Caco-2 (cell line): Measurements from ENCODE around the gene MYADML2. TPM values are rescaled to one million over a fixed set of nuclear protein-coding genes. Genes with fewer than 3 reads are reported as not detected.

ENCODE experiments used
- BruUV-seq: library from RNA; stranded (reverse); fragments of 400-500 nt; replicated peaks from 2 replicates; lab custom pipeline; 2021; lab: Mats Ljungman, UMichigan
- CTCF ChIA-PET: fragments of 300-600 bp; sonication (Branson Sonifier 250); formaldehyde crosslinking; loops from one replicate; lab custom pipeline; 2022; ENCODE audit warnings: antibody characterized with exemption; lab: Charles Lee
- POLR2A ChIA-PET: fragments of 300-600 bp; sonication (Branson Sonifier 250); formaldehyde crosslinking; loops from one replicate; lab custom pipeline; 2022; ENCODE audit warnings: antibody characterized with exemption; lab: Charles Lee
- DNase-seq, 2 experiments: peaks; one replicate each; pipeline versions ENCODE4 v3.0.0 to v3.0.0-alpha.2; 2020 to 2022
- H3K27me3 ChIP-seq: replicated peaks from 2 replicates; pipeline ENCODE4 v1.6.0; 2011; ENCODE audit warnings: low read length; ENCODE audit not compliant: control insufficient read depth, insufficient read depth
- H3K36me3 ChIP-seq: 2 replicates; pipeline ENCODE4 v1.5.1; 2011; ENCODE audit warnings: low read length; ENCODE audit not compliant: control insufficient read depth, insufficient read depth
- H3K4me1 ChIP-seq: fragments of 250-450 bp; sonication (Bioruptor Pico); 2 replicates; pipeline ENCODE4 v1.5.1; 2020; ENCODE audit warnings: mild to moderate bottlenecking
- H3K4me3 ChIP-seq: 2 replicates; pipeline ENCODE4 v1.5.1; 2011; ENCODE audit warnings: low read depth, mild to moderate bottlenecking, control low read depth, low read length
- H3K9me3 ChIP-seq: fragments of 250-450 bp; sonication (Bioruptor Pico); 2 replicates; pipeline ENCODE4 v1.5.1; 2020; ENCODE audit warnings: mild to moderate bottlenecking, moderate library complexity
- H3K27ac Mint-ChIP-seq: one replicate; pipeline ENCODE4 v1.8.0; 2022; ENCODE audit warnings: mixed read lengths; ENCODE audit not compliant: unreplicated experiment
- H3K27me3 Mint-ChIP-seq: one replicate; pipeline ENCODE4 v1.8.0; 2022; ENCODE audit warnings: mixed read lengths; ENCODE audit not compliant: insufficient read depth, unreplicated experiment
- H3K36me3 Mint-ChIP-seq: one replicate; pipeline ENCODE4 v1.8.0; 2022; ENCODE audit warnings: mild to moderate bottlenecking, mixed read lengths; ENCODE audit not compliant: insufficient read depth, unreplicated experiment
- H3K4me1 Mint-ChIP-seq: one replicate; pipeline ENCODE4 v1.8.0; 2022; ENCODE audit warnings: low read depth, mixed read lengths; ENCODE audit not compliant: unreplicated experiment
- H3K4me3 Mint-ChIP-seq: one replicate; pipeline ENCODE4 v1.8.0; 2022; ENCODE audit warnings: mild to moderate bottlenecking, moderate library complexity, mixed read lengths; ENCODE audit not compliant: unreplicated experiment
- H3K9me3 Mint-ChIP-seq: one replicate; pipeline ENCODE4 v1.8.0; 2022; ENCODE audit warnings: mixed read lengths; ENCODE audit not compliant: unreplicated experiment
- intact Hi-C: fragments of 100-400 bp; cut with micrococcal nuclease; formaldehyde crosslinking; loops from one replicate; pipeline ENCODE4 v1.10.0; 2022; ENCODE audit not compliant: unreplicated experiment
- total RNA-seq: library from RNA; stranded (reverse); gene quantifications from 2 replicates; pipeline ENCODE4 v1.2.3, GENCODE V29; 2022
- TF ChIP-seq, protein P1 (sequence below), 2 experiments: fragments of 200-600 bp in 1 of 2; IDR thresholded peaks; 1 replicate in 1 of 2; 2 replicates in 1 of 2; pipeline versions ENCODE4 v1.5.1 to v1.8.0; 2011 to 2022; ENCODE audit warnings: antibody characterized with exemption in 1 of 2, control low read depth in 1 of 2, inconsistent platforms in 1 of 2, low read depth in 1 of 2, low read length in 1 of 2, mild to moderate bottlenecking in 1 of 2, moderate library complexity in 1 of 2; ENCODE audit not compliant: insufficient read depth in 1 of 2, severe bottlenecking in 1 of 2, unreplicated experiment in 1 of 2

MYADML2 gene
- total RNA-seq, 1 experiment from 2014 or later = not detected

DNA sequence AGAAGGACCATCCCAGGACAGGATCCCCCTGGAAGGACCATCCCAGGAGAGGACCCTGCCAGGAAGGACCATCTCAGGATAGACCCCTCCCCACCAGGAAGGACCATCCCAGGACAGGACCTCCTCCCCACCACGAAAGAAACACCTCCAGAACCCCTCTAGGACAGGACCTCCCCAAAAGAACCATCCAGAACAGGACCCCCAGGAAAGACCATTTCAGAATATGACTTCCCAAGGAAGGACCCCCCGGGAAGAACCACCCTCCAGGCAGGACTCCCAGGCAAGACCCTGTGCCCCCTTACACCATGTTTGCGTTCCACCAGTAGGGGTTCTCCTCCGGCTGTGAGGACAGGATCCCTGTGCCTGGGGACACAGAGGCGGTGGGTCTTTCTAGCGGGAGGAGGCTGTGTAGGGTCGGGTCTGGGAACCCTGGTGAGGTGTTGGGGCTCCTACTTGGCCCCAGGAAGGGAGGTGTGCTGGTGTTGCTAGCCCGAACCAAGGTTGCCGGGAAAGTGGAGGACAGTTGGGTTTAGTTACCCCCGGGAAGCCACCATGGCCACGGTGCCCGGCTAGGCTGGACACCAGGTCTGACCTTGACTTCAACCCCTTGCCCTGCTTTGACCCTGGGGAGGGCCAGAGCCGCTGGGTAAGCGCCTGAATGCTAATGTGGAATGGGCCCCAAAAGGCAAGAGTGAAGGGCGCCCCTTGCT, 11.8 kb upstream of the MYADML2 start:
- BruUV-seq = no TSS peak
- TF ChIP-seq, protein P1, sequence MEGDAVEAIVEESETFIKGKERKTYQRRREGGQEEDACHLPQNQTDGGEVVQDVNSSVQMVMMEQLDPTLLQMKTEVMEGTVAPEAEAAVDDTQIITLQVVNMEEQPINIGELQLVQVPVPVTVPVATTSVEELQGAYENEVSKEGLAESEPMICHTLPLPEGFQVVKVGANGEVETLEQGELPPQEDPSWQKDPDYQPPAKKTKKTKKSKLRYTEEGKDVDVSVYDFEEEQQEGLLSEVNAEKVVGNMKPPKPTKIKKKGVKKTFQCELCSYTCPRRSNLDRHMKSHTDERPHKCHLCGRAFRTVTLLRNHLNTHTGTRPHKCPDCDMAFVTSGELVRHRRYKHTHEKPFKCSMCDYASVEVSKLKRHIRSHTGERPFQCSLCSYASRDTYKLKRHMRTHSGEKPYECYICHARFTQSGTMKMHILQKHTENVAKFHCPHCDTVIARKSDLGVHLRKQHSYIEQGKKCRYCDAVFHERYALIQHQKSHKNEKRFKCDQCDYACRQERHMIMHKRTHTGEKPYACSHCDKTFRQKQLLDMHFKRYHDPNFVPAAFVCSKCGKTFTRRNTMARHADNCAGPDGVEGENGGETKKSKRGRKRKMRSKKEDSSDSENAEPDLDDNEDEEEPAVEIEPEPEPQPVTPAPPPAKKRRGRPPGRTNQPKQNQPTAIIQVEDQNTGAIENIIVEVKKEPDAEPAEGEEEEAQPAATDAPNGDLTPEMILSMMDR (IDR thresholded peaks at IDR 0.05; ENCODE audit: insufficient read depth in 1 of 2, low read depth in 1 of 2, low read length in 1 of 2, severe bottlenecking in 1 of 2, unreplicated experiment in 1 of 2) = peak in 1 of 2 experiments; percentile 12
- CTCF ChIA-PET = interaction anchor here (0.6 to 2.3 kb wide), 14 partner anchors 16 to 246 kb away, joined by 3 to 92 read pairs (median 6); partner anchors contain the start of genes ASPSCR1, CENPX, DCXR and LRRC45
- H3K4me3 Mint-ChIP-seq = peak overlapping the region; percentile 70
- no peak for DNase-seq
- intact Hi-C loops = no loop called here
- POLR2A ChIA-PET = interaction anchor here (1.3 to 2.6 kb wide), 3 partner anchors 18 to 79 kb away, joined by 6 to 7 read pairs (median 7); partner anchors contain the start of genes CENPX, DCXR and LRRC45
- no peaks in the 10 kb centered on the region for H3K36me3 ChIP-seq
- no peaks in the 10 kb centered on the region for H3K27me3 Mint-ChIP-seq
- H3K9me3 ChIP-seq = no peaks in the 10 kb centered on the region
- peak overlapping the region; percentile 65 for H3K4me3 ChIP-seq
- H3K4me1 Mint-ChIP-seq = peaks cover 6% of the 10 kb centered on the region
- no peaks in the 10 kb centered on the region for H3K9me3 Mint-ChIP-seq
- H3K27ac Mint-ChIP-seq = no peak overlapping the region
- 0 out of 2 replicates have a peak, but pooled peaks cover 1% of the 10 kb centered on the region for H3K27me3 ChIP-seq
- H3K4me1 ChIP-seq = peaks cover 37% of the 10 kb centered on the region
- peaks cover 6% of the 10 kb centered on the region for H3K36me3 Mint-ChIP-seq

GRCh38 chr17:81957691-81958432, 10.8 kb upstream of the MYADML2 start:
- ChIA-PET POLR2A (no interaction called here), CTCF (no interaction called here)
- TF ChIP-seq, protein P1 (IDR thresholded peaks at IDR 0.05; ENCODE audit: insufficient read depth in 1 of 2, low read depth in 1 of 2, low read length in 1 of 2, severe bottlenecking in 1 of 2, unreplicated experiment in 1 of 2) = no peak
- 0 out of 2 replicates have a peak, but pooled peaks cover 1% of the 10 kb centered on the region for H3K27me3 ChIP-seq
- no peaks in the 10 kb centered on the region for H3K9me3 ChIP-seq
- no peaks in the 10 kb centered on the region for H3K9me3 Mint-ChIP-seq
- H3K36me3 Mint-ChIP-seq = peaks cover 14% of the 10 kb centered on the region
- H3K27ac Mint-ChIP-seq = no peak overlapping the region
- peak overlapping the region; percentile 70 for H3K4me3 Mint-ChIP-seq
- no TSS peak for BruUV-seq
- no peak for DNase-seq
- H3K36me3 ChIP-seq = no peaks in the 10 kb centered on the region
- peaks cover 37% of the 10 kb centered on the region for H3K4me1 ChIP-seq
- H3K27me3 Mint-ChIP-seq = no peaks in the 10 kb centered on the region
- intact Hi-C loops = no loop called here
- peaks cover 6% of the 10 kb centered on the region for H3K4me1 Mint-ChIP-seq
- H3K4me3 ChIP-seq = no peak overlapping the region
